ENCODE results near the gene HPSE2.

The HPSE2 gene

DNA sequence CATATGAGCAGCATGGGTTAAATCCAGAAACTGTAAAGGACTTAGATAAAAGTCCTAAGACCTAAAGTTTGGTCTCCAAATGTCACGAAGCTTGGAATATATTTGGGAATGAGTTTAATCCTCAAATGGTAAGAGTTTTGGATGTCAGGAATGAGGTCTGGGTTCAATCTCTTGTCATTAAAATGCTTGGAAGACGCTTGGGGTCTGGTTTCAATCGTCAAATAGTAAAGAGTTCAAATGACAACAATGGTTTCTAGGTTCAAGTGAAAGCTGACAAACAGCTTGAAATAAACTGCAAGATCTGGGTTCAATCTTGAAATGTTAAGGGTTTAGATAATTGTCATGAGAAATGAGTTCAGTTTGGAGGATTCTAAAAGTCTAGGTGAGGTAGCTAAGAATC is 403.5 kb downstream of the HPSE2 start:
- DNase-seq: no peak

DNA sequence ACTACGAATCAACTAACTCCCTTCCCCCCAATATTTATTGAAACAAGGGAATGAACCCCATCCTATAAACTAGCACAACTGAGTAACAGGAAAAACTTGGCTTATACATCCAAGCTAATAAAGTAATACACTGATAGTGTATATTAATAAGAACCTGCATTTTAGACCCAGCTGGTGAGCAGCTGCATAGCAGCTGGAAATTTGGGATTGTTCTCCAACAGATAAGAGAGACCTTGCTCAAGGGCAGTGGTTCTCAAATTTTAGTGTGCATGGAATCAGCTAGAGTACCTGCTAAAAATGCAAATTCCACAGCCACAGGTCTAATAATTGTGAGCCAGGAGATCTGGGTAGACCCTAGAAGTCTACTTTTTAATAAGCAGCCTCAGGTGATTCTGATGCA is 404.3 kb downstream of the HPSE2 start:
- DNase-seq: no peak

DNA sequence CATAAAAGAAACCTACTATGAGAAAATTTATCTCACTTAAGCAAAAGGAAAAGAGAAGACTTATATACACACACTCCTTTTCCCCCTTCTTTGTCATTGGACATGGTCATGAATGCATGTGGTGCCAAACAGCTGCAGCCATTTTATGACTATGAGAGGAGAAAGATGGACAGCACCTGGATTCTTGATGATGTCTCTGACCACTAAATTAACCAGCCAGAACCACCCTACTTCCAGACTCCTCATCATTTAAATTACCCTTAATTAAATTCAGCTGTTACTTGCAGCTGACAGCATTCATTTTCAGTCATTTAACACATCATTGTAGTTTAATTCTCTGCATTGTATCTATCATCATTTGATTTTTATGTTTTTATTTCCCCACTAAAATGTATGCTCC is 409.9 kb downstream of the HPSE2 start:
- DNase-seq: no peak

DNA sequence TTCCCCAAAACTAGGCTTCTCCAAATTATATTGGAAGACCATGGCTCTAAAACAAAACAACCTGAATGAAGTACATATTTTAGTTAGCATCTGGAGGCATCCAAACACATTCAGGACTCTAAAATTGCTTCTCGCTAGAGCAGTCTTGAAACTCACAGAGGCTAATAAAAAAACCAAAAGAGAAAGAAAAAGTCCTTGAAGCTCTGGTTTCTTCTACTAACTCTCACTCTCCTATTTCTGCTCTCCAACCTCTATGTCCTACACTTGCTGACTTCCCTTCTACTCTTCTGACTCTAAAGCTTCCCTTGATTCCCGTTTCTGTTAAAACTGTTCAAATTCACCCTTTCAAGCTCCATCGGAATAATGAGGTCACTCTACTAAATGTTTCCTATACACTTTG is 418.3 kb downstream of the HPSE2 start:
- no peak for DNase-seq

DNA sequence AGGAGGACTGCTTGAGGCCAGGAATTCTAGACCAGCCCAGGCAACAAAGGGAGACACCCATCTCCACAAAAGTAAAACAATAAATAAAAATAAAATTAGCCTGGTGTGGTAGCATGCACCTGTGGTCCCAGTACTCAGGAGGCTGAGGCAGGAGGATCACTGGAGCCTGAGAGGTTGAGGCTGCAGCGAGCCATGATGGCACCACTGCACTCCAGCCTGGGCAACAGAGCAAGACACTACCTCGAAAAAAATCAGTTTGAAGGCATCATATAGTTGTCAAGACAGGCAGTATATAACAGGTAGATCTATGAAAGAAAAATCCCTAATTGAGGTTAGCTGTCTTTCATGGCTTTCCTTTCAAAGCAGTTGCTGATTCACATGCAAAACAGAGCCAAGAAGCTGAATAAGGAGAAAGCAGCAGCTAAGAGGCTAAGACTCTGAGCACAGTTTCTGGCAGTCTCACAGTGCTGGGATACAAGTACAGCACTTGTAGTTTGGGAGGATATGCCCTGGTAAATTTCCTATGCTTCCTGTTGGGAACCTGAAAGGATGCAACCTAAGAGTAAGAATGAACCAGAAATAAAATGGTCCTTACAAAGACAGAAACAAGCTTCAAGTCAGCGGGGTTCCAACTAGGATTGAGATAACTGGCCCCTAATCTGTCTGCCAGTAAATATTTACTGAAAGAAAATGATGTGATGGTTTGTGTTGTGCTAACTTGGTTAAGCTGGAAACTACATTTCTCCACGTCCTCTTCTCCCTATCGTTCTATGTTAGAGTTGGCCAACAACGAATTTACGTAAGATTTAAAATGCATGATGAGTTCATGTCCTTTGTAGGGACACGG is 420.4 kb downstream of the HPSE2 start:
- DNase-seq: no peak

DNA sequence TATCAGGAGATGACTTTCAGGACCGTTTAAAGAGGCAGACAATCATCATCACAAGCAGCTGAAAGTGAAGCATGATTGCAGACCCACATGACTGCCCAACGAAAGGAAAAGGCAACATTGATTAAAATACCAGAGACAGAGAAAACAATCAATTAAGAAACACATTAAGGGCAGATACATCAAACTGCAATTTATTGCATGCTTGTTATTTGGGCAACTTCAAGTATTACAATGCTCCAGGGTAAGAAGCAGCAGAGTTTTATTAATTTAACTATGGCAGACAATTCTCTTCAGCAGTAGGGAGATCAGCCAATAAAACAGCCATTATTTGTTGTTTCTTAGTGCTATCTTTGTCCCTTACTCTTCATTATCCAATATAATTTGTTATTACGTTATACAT is 421.2 kb downstream of the HPSE2 start:
- DNase-seq: no peak

DNA sequence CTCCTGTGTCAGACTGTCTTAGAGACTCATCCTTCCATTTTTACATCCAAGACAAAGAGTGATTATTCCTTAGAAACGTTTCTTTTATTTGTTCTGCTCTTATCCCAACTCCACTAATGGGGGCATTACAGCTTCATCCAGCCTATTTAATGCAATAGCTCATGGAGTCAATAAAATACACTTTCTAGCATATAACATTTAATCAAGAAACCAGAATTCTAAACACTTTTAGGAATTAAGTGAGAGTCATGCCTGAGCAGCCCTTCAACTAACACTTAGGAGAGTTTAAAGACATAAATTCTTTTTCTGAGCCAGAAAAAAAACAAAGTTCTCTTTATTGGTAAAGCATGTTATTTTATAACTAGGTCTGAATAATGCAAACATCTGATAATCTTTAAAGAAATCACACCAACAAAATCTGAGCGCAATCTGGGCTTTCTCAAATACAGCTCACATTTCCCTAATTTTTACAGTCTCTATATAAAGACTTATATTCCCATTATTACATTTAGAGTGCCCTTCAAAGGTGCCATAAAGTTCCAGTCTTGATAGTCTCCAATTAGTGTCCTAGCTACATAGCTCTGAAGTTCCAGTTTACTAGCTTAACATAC is 427.3 kb downstream of the HPSE2 start:
- DNase-seq: no peak

DNA sequence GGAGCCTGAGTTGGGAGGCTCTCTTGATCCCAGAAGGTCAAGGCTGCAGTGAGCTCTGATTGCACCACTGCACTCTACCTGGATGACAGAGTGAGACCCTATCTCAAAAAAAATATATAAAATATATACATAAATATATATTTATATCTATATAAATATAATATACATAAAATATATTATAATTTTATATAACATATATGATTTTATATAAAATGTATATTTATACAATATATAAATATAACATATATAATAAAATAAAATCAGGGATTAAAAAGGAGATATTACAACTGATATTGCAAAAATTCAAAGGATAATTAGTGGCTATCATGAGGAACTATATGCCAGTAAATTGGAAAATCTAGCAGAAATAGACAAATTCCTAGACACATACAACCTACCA is 435.4 kb downstream of the HPSE2 start:
- no peak for DNase-seq

DNA sequence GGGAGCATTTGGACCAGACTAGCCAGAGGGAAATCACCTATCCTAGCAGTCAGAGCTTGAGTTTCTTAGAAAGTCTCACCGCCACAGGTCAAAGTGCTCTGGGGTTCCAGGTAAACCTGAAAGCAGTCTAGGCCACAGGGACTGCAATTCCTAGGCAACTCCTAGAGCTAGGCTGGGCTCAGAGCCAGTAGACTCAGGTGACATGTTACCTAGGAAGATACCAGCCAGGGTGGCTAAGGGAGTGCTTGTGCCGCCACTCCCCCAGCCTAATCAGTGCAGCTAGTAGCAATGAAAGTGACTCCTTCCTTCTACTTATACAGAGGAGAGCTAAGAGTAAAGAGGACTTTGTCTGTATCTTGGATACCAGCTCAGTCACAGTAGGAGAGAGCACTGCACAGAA is 440.2 kb downstream of the HPSE2 start:
- no peak for DNase-seq

DNA sequence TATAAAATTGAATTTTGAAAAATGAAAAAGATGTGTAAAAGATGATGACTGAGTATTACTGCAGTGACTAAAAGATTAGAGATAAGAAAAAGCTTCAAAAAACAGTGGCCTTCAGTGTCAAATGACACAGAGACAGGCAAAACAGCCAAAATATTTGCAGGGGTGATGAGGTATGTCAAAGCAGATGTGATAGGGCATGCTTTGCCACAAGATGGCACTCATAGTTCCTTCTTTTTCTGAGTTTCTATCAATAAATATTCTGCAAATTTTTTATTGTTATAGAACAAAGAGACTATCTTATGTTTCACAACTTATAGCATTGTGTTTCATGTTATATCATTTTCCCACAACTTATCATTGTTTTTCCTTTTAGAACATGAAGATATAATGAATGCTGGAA is 444.8 kb downstream of the HPSE2 start:
- DNase-seq: no peak

DNA sequence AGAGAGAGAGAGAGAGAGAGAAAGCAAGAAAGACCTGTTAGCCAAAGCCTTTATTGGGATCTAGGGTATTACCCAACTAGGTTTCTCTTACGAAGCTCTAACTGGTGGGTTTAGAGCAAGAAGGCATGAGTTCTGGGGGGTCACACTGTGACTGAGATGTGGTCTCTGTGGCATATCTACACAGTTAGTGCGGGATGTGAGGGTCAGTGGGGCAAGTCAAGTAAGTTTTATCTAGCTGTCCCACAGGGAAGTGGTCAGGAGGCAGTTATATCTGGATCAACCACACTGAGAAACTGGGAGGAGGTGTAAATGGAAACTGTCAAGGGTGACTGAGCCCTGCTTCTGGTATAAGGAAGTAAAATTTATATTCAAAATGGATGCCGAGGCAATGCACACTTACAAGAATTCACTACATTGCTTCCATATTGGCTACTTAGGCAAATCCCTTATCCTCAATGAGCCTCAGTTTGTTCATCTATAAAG is 457.3 kb downstream of the HPSE2 start:
- DNase-seq: no peak

DNA sequence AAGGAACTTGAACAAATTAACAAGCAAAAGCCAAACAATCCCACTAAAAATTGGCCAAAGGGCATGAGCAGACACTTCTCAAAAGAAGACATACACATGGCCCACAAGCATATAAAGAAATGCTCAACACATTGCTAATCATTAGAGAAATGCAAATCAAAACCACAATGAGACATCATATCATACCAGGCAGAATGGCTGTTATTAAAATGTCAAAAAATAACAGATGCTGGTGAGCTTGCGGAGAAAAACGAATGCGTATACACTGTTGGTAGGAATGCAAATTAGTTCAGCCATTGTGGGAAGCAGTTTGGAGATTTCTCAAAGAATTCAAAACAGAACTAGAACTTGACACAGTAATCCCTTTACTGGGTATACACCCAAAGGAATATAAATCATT is 477.2 kb downstream of the HPSE2 start:
- no peak for DNase-seq

DNA sequence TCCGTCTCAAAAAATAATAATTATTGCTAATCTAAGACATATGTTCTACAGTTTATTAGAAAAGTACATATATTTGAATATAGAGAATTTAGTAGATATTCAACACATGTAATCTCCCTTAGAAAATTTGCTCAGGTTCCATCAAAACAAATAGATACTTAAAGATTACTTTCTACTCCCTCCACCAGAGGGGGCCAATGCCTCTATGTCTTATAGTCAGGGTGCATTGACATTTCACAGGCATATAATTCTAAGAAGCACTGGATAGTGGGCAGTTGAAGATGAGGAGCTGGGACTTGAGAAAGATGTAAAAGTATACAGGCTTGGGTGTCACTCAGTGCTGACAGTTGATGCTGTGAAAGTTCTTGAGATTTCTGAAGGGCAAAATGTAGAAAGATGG is 487.4 kb downstream of the HPSE2 start:
- no peak for DNase-seq

DNA sequence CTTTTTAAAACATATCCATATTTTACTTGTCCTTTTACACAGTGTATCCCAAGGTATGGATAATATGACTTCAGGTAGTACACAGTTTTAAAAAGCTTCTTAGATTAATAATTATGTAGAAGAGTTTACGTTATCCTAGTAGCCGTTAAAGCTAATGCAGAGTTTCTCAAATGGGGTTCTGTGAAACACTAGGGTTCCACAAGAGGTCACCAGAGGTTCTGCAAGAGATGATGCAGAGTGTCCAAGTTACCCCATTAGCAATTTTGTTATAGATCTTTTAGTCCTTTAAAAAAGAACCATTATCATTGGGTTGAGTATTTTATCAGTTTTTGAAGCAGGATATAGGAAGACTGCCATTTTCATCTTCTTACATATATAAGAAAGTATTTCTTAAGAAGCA is 490.0 kb downstream of the HPSE2 start:
- no peak for DNase-seq

DNA sequence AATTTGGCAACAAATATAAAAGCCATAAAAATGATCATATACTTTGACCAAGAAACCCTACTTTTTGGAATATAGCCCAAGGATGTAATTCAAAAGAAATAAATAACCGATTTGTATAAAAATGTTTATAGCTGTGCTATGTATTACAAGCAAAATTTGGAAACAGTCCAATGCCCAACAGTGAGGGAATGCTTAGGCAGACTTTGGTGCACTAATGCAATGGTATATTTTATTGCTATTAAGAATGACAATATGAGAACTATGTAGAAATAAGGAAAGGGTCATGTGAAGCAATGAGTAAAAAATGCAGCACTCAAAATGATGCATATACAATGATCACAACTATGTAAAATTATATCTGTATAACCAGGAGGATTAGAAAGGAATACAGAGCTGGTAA is 515.1 kb downstream of the HPSE2 start:
- no peak for DNase-seq

DNA sequence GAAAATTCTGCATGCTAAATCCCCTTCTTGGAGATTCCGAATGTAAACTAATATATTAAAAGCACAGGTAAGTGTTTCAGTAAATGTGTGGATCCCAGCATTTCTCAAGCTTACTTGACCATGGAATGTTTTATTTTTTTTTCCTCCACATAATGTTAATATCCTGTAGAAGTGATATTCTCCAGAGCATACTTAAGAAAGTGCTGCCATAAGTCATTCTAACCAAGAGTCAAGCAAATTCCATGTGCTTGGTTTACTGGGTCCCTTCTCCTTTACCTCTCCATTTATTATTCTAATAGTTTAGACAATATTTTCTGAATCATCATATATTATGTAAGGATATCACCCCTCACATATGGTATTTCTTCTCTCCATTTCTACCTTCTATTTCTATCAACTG is 522.1 kb downstream of the HPSE2 start:
- DNase-seq: no peak

DNA sequence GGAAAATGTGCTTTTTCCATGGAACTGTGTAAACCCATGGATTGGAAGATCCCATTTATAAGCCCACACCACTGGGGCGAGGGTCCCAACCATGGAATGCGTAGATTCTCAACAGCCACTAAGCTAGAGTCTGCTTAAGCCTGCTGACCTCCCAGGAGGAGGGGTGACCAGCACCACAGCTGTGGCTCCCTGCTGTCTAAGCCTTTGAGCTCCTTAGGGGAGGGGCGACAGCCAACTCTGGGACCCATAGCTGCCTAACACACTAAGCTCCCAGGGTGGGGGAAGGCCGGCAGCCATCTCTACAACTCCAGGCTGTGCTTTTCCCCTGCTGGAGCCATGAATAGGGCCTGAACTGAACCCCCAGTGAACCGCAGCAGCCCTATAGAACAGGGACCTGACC is 539.1 kb downstream of the HPSE2 start:
- no peak for DNase-seq

DNA sequence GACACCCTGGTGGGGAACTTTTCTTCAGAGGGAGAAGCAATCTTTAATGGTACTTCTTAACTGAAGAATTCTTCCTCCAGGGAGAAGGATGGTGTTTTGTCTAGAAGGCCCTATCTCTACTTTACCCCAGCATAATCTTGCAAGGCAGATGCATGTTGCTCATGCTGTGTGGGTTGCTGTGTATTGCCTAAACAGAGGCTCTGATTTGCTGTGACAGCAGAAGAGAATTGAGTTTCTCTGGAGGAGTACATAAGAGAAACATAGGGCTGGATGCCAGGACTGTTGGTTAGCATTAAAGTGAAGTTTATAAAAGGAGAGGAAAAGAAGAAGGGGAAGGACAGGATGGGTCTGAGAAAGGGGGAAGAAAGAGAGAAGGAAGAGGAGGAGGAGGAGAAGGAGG is 540.8 kb downstream of the HPSE2 start:
- no peak for DNase-seq

DNA sequence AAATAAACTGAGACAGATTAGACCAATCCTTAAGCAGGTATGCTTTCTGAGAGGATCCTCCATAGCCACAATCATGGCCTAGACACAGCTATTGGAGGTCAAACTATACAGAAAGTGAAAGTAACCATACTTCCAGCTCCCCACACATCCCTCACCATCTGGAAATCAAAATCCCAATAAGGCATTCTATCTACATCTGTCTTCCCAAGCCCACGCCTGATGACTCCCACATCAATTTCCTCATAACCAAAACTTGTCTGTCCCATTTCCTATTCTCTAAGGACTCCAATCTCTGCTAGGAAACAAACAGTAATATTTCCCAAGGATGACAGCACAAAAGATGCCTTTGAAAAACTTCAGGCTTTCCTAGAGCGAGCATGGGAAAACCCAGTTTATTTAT is 541.6 kb downstream of the HPSE2 start:
- DNase-seq: no peak

DNA sequence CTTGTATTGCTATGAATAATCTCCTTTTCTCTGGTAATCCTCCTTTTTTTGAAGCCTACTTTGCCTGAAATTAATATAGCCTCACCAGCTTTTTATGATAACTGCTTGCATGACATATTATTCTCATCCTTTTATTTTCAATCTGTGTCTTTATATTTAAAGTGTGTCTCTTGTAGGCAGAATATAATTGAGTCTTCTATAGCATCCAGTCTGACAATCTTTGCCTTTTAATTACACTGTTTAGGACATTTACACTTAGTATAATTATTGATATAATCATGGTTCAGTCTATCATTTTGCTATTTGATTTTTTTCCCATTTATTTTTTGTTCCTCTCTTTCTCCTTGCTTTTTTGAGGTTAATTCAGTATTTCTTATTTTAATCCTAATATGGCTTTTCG is 548.0 kb downstream of the HPSE2 start:
- no peak for DNase-seq

DNA sequence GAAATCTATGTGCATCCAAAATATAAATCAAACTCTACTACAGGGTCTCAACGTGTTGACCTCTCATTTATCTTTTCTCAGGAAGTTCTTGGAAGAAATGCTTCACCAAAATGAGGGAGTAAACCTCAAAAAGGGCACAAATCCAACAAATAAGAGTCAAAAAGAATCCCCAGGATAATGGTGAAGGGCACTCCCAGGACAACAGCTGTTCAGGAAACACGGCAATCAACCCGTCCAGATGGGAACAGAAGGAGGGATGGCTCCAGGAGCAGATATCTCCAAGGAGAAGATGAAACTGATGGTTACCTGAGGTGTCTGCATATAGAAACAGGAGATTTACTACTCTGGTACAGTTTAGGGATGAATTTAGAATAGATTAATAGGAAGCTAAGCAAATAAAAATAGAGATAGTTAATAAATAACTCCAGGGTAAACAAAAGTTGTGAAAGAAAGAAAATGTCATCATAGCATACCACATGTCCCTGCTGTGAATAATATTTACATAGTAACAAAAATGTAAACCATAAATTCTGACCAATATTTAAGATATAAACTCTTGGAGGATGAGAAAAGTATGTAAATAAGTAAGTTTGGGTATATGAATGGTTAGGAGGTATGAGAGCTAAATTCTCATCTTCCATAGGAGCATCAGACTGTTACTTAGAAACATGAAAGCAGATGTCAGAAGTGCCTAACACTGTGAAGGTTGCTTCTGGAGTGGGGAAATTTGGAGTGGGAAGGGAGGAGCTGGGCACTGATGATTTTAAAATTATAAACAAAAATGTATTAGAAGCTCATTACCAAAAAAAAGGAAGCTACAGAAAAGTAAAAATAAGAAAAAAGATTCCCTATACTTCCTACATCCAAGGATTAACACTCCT is 551.4 kb downstream of the HPSE2 start:
- no peak for DNase-seq

DNA sequence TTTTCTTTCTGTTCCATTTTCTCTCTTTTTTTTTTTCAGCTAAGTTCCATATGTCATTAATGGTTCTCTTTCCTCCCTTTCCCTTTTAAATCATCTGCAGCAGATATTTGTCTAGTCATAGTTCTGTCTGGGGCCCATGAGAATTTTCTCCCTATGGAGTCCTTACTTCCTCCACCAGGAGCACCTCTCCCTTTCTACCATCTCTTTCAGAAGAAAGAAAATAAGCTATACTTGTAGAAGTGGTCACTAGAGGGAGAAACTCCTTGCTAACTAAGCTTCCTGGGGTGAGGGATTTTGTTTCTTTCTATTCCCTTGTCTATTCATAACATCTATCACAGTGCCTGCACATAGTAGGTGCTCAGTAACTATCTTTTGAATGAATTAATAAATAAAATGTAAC is 558.8 kb downstream of the HPSE2 start:
- no peak for DNase-seq

DNA sequence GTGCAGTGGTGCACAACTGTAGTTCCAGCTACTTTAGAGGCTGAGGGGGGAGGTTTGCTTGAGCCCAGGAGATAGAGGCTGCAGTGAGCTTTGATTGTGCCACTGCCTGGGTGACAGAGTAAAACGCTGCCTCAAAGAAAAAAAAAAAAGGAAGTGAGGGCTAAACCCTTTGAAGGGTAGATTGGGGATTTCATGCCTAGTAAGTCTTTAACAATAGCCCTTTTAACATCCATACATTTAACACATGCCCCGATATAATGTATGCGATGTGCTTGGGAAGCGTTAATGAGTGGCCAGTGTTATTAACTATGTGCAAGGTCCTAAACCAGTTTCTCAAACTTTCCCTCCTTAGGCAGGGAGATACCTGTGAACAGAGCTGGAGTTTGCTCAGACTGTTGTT is 559.8 kb downstream of the HPSE2 start:
- DNase-seq: no peak
